ENCODE measurements around the gene PAEP. TPM values are rescaled to one million over a fixed set of nuclear protein-coding genes. Genes with fewer than 3 reads are reported as not detected.
A peak's percentile ranks its signal among the peaks of the same experiment; 100 is the strongest.

Gene PAEP
- total RNA-seq, 1 donor from 2014 or later: not detected

GRCh38 chr9:135520916-135521607 lies 40.5 kb upstream of the PAEP start, which contains the start of gene LCN1:
LCN1 (plus strand) TSS chr9:135521440; CDS start chr9:135521498, 58 bp downstream.
- H3K36me3 ChIP-seq: no peaks in the 10 kb centered on the region
- no peaks in the 10 kb centered on the region for H3K4me1 ChIP-seq
- peak in 1 of 2 donors; percentile 34 for DNase-seq (ENCODE audit: low spot score in 2 of 2)
- intact Hi-C loops (cut with DNase I): no loop called here
- TF ChIP-seq CTCF (IDR thresholded peaks at IDR 0.05): no peak
- H3K9me3 ChIP-seq: no peaks in the 10 kb centered on the region
- no peaks in the 10 kb centered on the region for H3K27me3 ChIP-seq
- H3K27ac ChIP-seq: no peak within 1 kb of the TSS
- no peak within 1 kb of the TSS for H3K4me3 ChIP-seq

GRCh38 chr9:135521608-135522095 lies 39.9 kb upstream of the PAEP start:
- intact Hi-C loops (cut with DNase I): no loop called here
- DNase-seq (ENCODE audit: low spot score in 2 of 2): peak; percentile 1 to 54

GRCh38 chr9:135522137-135522877 lies 39.2 kb upstream of the PAEP start:
- peak; percentile 5 to 58 for DNase-seq (ENCODE audit: low spot score in 2 of 2)
- intact Hi-C loops (cut with DNase I): no loop called here

More at GRCh38 chr9:135521608-135522095, 39.9 kb upstream of the PAEP start:
- no peak overlapping the region for H3K27ac ChIP-seq
- no peaks in the 10 kb centered on the region for H3K36me3 ChIP-seq
- H3K27me3 ChIP-seq: no peaks in the 10 kb centered on the region
- no peaks in the 10 kb centered on the region for H3K4me1 ChIP-seq
- H3K4me3 ChIP-seq: no peak overlapping the region
- H3K9me3 ChIP-seq: no peaks in the 10 kb centered on the region
- no peak for TF ChIP-seq CTCF (IDR thresholded peaks at IDR 0.05)

GRCh38 chr9:135522931-135523330 lies 38.6 kb upstream of the PAEP start:
- Histone ChIP-seq H3K9me3 (no peaks in the 10 kb centered on the region), H3K4me3 (no peak overlapping the region), H3K27me3 (no peaks in the 10 kb centered on the region), H3K36me3 (no peaks in the 10 kb centered on the region), H3K27ac (no peak overlapping the region), H3K4me1 (no peaks in the 10 kb centered on the region)
- intact Hi-C loops (cut with DNase I): no loop called here
- TF ChIP-seq CTCF (IDR thresholded peaks at IDR 0.05): no peak
- peak; percentile 6 to 49 for DNase-seq (ENCODE audit: low spot score in 2 of 2)

More at GRCh38 chr9:135522137-135522877, 39.2 kb upstream of the PAEP start:
- TF ChIP-seq CTCF (IDR thresholded peaks at IDR 0.05): no peak
- H3K4me1 ChIP-seq: no peaks in the 10 kb centered on the region
- no peaks in the 10 kb centered on the region for H3K9me3 ChIP-seq
- no peak overlapping the region for H3K27ac ChIP-seq
- H3K36me3 ChIP-seq: no peaks in the 10 kb centered on the region
- no peaks in the 10 kb centered on the region for H3K27me3 ChIP-seq
- no peak overlapping the region for H3K4me3 ChIP-seq

GRCh38 chr9:135523521-135524129 lies 37.9 kb upstream of the PAEP start:
- Histone ChIP-seq H3K4me3 (no peak overlapping the region), H3K36me3 (no peaks in the 10 kb centered on the region)
- intact Hi-C loops (cut with DNase I): no loop called here

More at GRCh38 chr9:135523521-135524129, 37.9 kb upstream of the PAEP start:
- H3K27me3 ChIP-seq: no peaks in the 10 kb centered on the region
- H3K27ac ChIP-seq: no peak overlapping the region
- peak in 1 of 2 donors; percentile 37 for DNase-seq (ENCODE audit: low spot score in 2 of 2)
- H3K4me1 ChIP-seq: no peaks in the 10 kb centered on the region
- no peak for TF ChIP-seq CTCF (IDR thresholded peaks at IDR 0.05)
- no peaks in the 10 kb centered on the region for H3K9me3 ChIP-seq

Data from ascending aorta (tissue), 2 donors.